ENCODE measurements around the gene TUBB8.

Gene TUBB8

DNA sequence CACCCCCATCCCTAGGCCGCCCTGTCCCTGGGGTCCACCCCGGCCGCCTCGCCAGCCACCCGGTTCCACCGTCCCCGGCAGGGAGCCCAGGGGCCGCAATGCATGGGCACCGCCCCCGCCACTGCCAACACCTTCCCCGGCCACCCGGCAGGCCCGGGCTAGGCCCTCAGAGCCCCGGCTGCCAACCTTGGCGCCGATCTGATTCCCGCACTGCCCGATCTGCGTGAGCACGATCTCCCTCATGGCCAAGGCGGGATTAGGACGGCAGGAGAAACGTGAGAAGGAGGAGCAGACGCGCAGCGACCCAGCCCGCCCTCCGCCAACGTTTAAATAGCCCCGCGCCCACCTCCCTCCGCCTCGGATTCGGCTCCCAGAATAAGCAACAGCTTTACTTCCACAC lies at the start of gene TUBB8:
TUBB8 (minus strand) TSS at position 301 of the 400 bp plus-strand sequence; CDS start at position 243, 58 bp downstream.
- H3K9ac ChIP-seq (ENCODE audit: low read depth, low read length): no peak within 1 kb of the TSS
- H3K4me1 ChIP-seq (ENCODE audit: control insufficient read depth, insufficient read depth, low read length): no peaks in the 10 kb centered on the region
- H3K36me3 ChIP-seq (ENCODE audit: control insufficient read depth, insufficient read depth, low read length): no peaks in the 10 kb centered on the region
- no peaks in the 10 kb centered on the region for H3K9me3 ChIP-seq (ENCODE audit: control insufficient read depth, insufficient read depth, low read length)
- no peak within 1 kb of the TSS for H3K4me3 ChIP-seq (ENCODE audit: low read depth, low read length)
- H3K27me3 ChIP-seq (ENCODE audit: control insufficient read depth, insufficient read depth, low read length): no peaks in the 10 kb centered on the region

- Histone ChIP-seq H3K9ac (ENCODE audit: low read depth, low read length) (no peak overlapping the region), H3K4me1 (ENCODE audit: control insufficient read depth, insufficient read depth, low read length) (no peaks in the 10 kb centered on the region), H3K36me3 (ENCODE audit: control insufficient read depth, insufficient read depth, low read length) (no peaks in the 10 kb centered on the region), H3K9me3 (ENCODE audit: control insufficient read depth, insufficient read depth, low read length) (no peaks in the 10 kb centered on the region), H3K27me3 (ENCODE audit: control insufficient read depth, insufficient read depth, low read length) (no peaks in the 10 kb centered on the region), H3K4me3 (ENCODE audit: low read depth, low read length) (no peak overlapping the region)
These were observed 47.4 kb upstream of the TUBB8 start for GRCh38 chr10:96466-96865.

- Histone ChIP-seq H3K9ac (ENCODE audit: low read depth, low read length) (no peak overlapping the region), H3K9me3 (ENCODE audit: control insufficient read depth, insufficient read depth, low read length) (no peaks in the 10 kb centered on the region), H3K4me3 (ENCODE audit: low read depth, low read length) (no peak overlapping the region), H3K4me1 (ENCODE audit: control insufficient read depth, insufficient read depth, low read length) (no peaks in the 10 kb centered on the region), H3K36me3 (ENCODE audit: control insufficient read depth, insufficient read depth, low read length) (no peaks in the 10 kb centered on the region), H3K27me3 (ENCODE audit: control insufficient read depth, insufficient read depth, low read length) (no peaks in the 10 kb centered on the region)
These were observed 46.4 kb upstream of the TUBB8 start for GRCh38 chr10:95356-96115.

DNA sequence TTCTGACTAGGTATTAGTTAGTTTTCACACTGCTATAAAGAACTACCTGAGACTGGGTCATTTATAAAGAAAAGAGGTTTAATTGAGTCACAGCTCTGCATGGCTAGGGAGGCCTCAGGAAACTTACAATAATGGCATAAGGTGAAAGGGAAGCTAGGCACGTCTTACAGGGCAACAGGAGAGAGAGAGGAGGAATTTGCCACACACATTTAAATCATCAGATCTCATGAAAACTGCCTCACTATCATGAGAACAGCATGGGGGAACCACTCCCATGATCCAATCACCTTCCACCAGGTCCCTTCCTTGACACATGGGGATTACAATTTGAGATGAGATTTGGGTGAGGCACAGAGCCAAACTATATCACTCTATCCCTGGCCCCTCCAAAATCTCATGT lies 45.5 kb upstream of the TUBB8 start:
- no peaks in the 10 kb centered on the region for H3K27me3 ChIP-seq (ENCODE audit: control insufficient read depth, insufficient read depth, low read length)
- H3K36me3 ChIP-seq (ENCODE audit: control insufficient read depth, insufficient read depth, low read length): no peaks in the 10 kb centered on the region
- no peak overlapping the region for H3K4me3 ChIP-seq (ENCODE audit: low read depth, low read length)
- no peaks in the 10 kb centered on the region for H3K9me3 ChIP-seq (ENCODE audit: control insufficient read depth, insufficient read depth, low read length)
- no peak overlapping the region for H3K9ac ChIP-seq (ENCODE audit: low read depth, low read length)
- H3K4me1 ChIP-seq (ENCODE audit: control insufficient read depth, insufficient read depth, low read length): no peaks in the 10 kb centered on the region

DNA sequence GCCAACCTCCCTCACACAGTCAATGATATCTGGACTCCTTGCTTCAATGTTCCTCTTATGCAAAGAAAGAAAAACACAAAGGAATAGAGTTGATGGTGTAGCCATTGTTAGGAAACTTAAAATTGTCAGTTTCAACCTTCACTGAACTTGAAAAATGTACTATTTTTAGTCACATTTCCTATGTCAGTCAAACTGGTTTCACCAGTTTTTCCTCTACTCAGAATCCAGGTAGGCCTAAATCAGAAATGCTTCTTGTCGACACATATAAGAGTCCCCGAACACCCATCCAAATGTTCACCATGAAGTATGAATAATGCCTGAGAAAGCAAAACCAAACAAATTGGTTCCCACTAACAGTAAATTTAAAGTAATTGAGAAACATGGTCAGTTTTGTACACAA lies 43.8 kb upstream of the TUBB8 start:
- Histone ChIP-seq H3K4me3 (ENCODE audit: low read depth, low read length) (no peak overlapping the region), H3K4me1 (ENCODE audit: control insufficient read depth, insufficient read depth, low read length) (no peaks in the 10 kb centered on the region), H3K9me3 (ENCODE audit: control insufficient read depth, insufficient read depth, low read length) (no peaks in the 10 kb centered on the region), H3K36me3 (ENCODE audit: control insufficient read depth, insufficient read depth, low read length) (no peaks in the 10 kb centered on the region), H3K27me3 (ENCODE audit: control insufficient read depth, insufficient read depth, low read length) (no peaks in the 10 kb centered on the region), H3K9ac (ENCODE audit: low read depth, low read length) (no peak overlapping the region)

GRCh38 chr10:92153-92552 lies 43.1 kb upstream of the TUBB8 start:
- H3K9me3 ChIP-seq (ENCODE audit: control insufficient read depth, insufficient read depth, low read length): no peaks in the 10 kb centered on the region
- H3K4me1 ChIP-seq (ENCODE audit: control insufficient read depth, insufficient read depth, low read length): no peaks in the 10 kb centered on the region
- H3K4me3 ChIP-seq (ENCODE audit: low read depth, low read length): no peak overlapping the region
- no peaks in the 10 kb centered on the region for H3K36me3 ChIP-seq (ENCODE audit: control insufficient read depth, insufficient read depth, low read length)
- no peak overlapping the region for H3K9ac ChIP-seq (ENCODE audit: low read depth, low read length)
- no peaks in the 10 kb centered on the region for H3K27me3 ChIP-seq (ENCODE audit: control insufficient read depth, insufficient read depth, low read length)

DNA sequence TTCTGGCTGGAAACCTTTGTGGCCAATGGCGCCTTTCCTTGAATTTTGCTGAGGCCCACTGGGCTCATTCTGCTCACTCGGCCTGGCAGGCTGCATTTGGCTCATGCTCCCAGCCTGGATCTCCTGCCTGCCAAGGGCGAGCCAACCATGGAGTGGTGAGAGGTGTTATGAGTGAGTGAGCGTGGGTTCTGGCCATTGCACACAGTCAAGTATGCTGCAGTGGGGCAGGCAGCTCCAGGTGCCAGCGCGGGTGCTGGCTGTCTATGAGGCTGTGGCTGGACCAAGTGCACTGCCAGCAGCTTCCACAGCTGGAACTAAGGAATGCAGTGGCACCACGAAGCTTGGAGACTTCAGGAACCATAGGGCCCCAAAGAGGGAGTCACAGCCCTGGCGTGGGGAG lies 42.2 kb upstream of the TUBB8 start:
- Histone ChIP-seq H3K4me1 (ENCODE audit: control insufficient read depth, insufficient read depth, low read length) (no peaks in the 10 kb centered on the region), H3K27me3 (ENCODE audit: control insufficient read depth, insufficient read depth, low read length) (no peaks in the 10 kb centered on the region)

GRCh38 chr10:90161-90560 lies 41.1 kb upstream of the TUBB8 start:
- H3K4me1 ChIP-seq (ENCODE audit: control insufficient read depth, insufficient read depth, low read length): no peaks in the 10 kb centered on the region
- H3K27me3 ChIP-seq (ENCODE audit: control insufficient read depth, insufficient read depth, low read length): no peaks in the 10 kb centered on the region
- H3K9me3 ChIP-seq (ENCODE audit: control insufficient read depth, insufficient read depth, low read length): no peaks in the 10 kb centered on the region
- H3K4me3 ChIP-seq (ENCODE audit: low read depth, low read length): no peak overlapping the region
- no peaks in the 10 kb centered on the region for H3K36me3 ChIP-seq (ENCODE audit: control insufficient read depth, insufficient read depth, low read length)
- H3K9ac ChIP-seq (ENCODE audit: low read depth, low read length): no peak overlapping the region

More for the DNA sequence above, 42.2 kb upstream of the TUBB8 start:
- Histone ChIP-seq H3K36me3 (ENCODE audit: control insufficient read depth, insufficient read depth, low read length) (no peaks in the 10 kb centered on the region), H3K9me3 (ENCODE audit: control insufficient read depth, insufficient read depth, low read length) (no peaks in the 10 kb centered on the region), H3K4me3 (ENCODE audit: low read depth, low read length) (no peak overlapping the region), H3K9ac (ENCODE audit: low read depth, low read length) (no peak overlapping the region)

GRCh38 chr10:89248-89647 lies 40.2 kb upstream of the TUBB8 start:
- Histone ChIP-seq H3K36me3 (ENCODE audit: control insufficient read depth, insufficient read depth, low read length) (no peaks in the 10 kb centered on the region), H3K9me3 (ENCODE audit: control insufficient read depth, insufficient read depth, low read length) (no peaks in the 10 kb centered on the region), H3K4me1 (ENCODE audit: control insufficient read depth, insufficient read depth, low read length) (no peaks in the 10 kb centered on the region), H3K27me3 (ENCODE audit: control insufficient read depth, insufficient read depth, low read length) (no peaks in the 10 kb centered on the region), H3K4me3 (ENCODE audit: low read depth, low read length) (no peak overlapping the region), H3K9ac (ENCODE audit: low read depth, low read length) (no peak overlapping the region)

DNA sequence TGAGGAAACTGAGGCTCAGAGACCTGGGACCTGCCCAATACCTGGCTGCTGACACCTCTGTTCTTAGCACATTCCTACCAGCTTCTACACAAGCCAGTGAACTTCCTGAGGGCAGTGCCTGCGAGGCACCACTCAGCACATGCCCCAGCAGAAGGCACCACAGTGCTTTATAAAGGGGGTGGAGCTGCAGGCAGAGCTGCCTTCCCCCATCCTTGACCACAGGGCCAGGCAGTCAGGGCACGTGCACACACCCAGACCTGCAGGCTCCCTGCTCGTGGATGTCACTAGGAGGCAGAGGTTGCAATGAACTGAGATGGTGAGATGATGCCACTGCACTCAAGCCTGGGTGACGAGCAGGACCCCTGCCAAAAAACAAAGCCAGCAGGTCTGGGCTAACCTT lies 39.2 kb upstream of the TUBB8 start:
- H3K36me3 ChIP-seq (ENCODE audit: control insufficient read depth, insufficient read depth, low read length): no peaks in the 10 kb centered on the region

GRCh38 chr10:87177-88080 lies 38.3 kb upstream of the TUBB8 start:
- no peak overlapping the region for H3K9ac ChIP-seq (ENCODE audit: low read depth, low read length)
- no peaks in the 10 kb centered on the region for H3K36me3 ChIP-seq (ENCODE audit: control insufficient read depth, insufficient read depth, low read length)
- H3K9me3 ChIP-seq (ENCODE audit: control insufficient read depth, insufficient read depth, low read length): no peaks in the 10 kb centered on the region
- no peak overlapping the region for H3K4me3 ChIP-seq (ENCODE audit: low read depth, low read length)
- no peaks in the 10 kb centered on the region for H3K27me3 ChIP-seq (ENCODE audit: control insufficient read depth, insufficient read depth, low read length)
- H3K4me1 ChIP-seq (ENCODE audit: control insufficient read depth, insufficient read depth, low read length): no peaks in the 10 kb centered on the region

More for the DNA sequence above, 39.2 kb upstream of the TUBB8 start:
- Histone ChIP-seq H3K9me3 (ENCODE audit: control insufficient read depth, insufficient read depth, low read length) (no peaks in the 10 kb centered on the region), H3K4me3 (ENCODE audit: low read depth, low read length) (no peak overlapping the region), H3K4me1 (ENCODE audit: control insufficient read depth, insufficient read depth, low read length) (no peaks in the 10 kb centered on the region), H3K9ac (ENCODE audit: low read depth, low read length) (no peak overlapping the region), H3K27me3 (ENCODE audit: control insufficient read depth, insufficient read depth, low read length) (no peaks in the 10 kb centered on the region)

GRCh38 chr10:86031-86430 lies 36.9 kb upstream of the TUBB8 start:
- no peaks in the 10 kb centered on the region for H3K36me3 ChIP-seq (ENCODE audit: control insufficient read depth, insufficient read depth, low read length)
- no peak overlapping the region for H3K4me3 ChIP-seq (ENCODE audit: low read depth, low read length)
- H3K9ac ChIP-seq (ENCODE audit: low read depth, low read length): no peak overlapping the region
- H3K27me3 ChIP-seq (ENCODE audit: control insufficient read depth, insufficient read depth, low read length): no peaks in the 10 kb centered on the region
- no peaks in the 10 kb centered on the region for H3K9me3 ChIP-seq (ENCODE audit: control insufficient read depth, insufficient read depth, low read length)
- no peaks in the 10 kb centered on the region for H3K4me1 ChIP-seq (ENCODE audit: control insufficient read depth, insufficient read depth, low read length)
